Tibial nerve (tissue), 4 donors: ENCODE results near the gene NUCB2. TPM values are rescaled to one million over a fixed set of nuclear protein-coding genes. Genes with fewer than 3 reads are reported as not detected.

ENCODE experiments used
- DNase-seq, 2 donors: peaks; one replicate each; pipeline ENCODE4 v3.0.0-alpha.2; 2019; ENCODE audit warnings: low spot score in 2 of 2
- H3K27ac ChIP-seq, 4 donors: fragments of 200-600 bp; sonication (generic) in 3 of 4; one replicate each; pipeline ENCODE4 v1.5.1; 2017 to 2019; ENCODE audit warnings: mild to moderate bottlenecking in 1 of 4
- H3K27me3 ChIP-seq, 2 donors: fragments of 200-600 bp; sonication (generic) in 1 of 2; one replicate each; pipeline versions ENCODE4 v1.5.1 to v1.6.0; 2017 to 2019
- H3K36me3 ChIP-seq, 3 donors: fragments of 200-600 bp; sonication (generic); one replicate each; pipeline ENCODE4 v1.5.1; 2018 to 2019
- H3K4me1 ChIP-seq, 4 donors: fragments of 200-600 bp; sonication (generic) in 3 of 4; one replicate each; pipeline ENCODE4 v1.5.1; 2017 to 2019
- H3K4me3 ChIP-seq, 4 donors: fragments of 200-600 bp; sonication (generic) in 3 of 4; one replicate each; pipeline ENCODE4 v1.5.1; 2017 to 2019; ENCODE audit warnings: mild to moderate bottlenecking in 1 of 4, moderate library complexity in 1 of 4
- H3K9me3 ChIP-seq, 4 donors: fragments of 200-600 bp; sonication (generic) in 3 of 4; one replicate each; pipeline ENCODE4 v1.5.1; 2017 to 2019
- EP300 ChIP-seq, 2 donors: sonication (generic); formaldehyde crosslinking; IDR thresholded peaks; one replicate each; pipeline ENCODE4 v1.6.1; 2017; ENCODE audit warnings: antibody characterized with exemption in 2 of 2, mild to moderate bottlenecking in 1 of 2
- POLR2A ChIP-seq, 2 donors: fragments of 450-650 bp; IDR thresholded peaks; one replicate each; pipeline ENCODE4 v1.6.1; 2017; ENCODE audit warnings: antibody characterized with exemption in 2 of 2, mild to moderate bottlenecking in 2 of 2, moderate library complexity in 2 of 2
- WGBS, 2 donors: methylation state at CpG; one replicate each; pipeline ENCODE4 v1.1.5; 2018; 5-methylcytosine and 5-hydroxymethylcytosine counted together
- total RNA-seq, 4 donors: library from RNA; depleted of rRNA; stranded (reverse); fragments of >200 nt; gene quantifications; one replicate each; pipeline ENCODE4 v1.1.0, GENCODE V29; 2016
- TF ChIP-seq, protein P1 (sequence below), 5 experiments: fragments of 200-600 bp in 3 of 5; fragments of 450-650 bp in 2 of 5; sonication (generic) in 3 of 5; IDR thresholded peaks; one replicate each; pipeline ENCODE4 v1.5.1; 2016 to 2019; ENCODE audit warnings: antibody characterized with exemption in 5 of 5, mild to moderate bottlenecking in 3 of 5, moderate library complexity in 2 of 5

Gene NUCB2
- total RNA-seq, 4 donors from 2014 or later: 29.1 to 45.4 (median 36.0) TPM

DNA sequence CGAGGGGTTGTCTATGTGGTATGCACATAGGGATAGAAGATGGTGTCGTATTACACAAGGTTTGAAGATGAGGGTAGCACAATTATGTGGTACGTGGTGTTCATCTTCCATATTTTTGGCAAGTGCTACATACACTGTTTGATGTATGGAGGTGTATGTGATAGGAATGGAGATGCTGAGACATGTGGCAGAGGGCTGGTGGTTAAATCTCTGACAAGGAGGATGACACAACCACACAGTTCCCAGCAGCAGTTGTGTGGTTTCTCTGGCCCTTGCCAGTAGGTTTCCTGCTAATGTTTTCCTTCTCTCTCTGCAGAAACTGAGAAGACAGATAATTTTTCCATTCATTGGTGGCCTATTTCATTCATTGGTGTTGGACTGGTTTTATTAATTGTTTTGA, 92.0 kb downstream of the NUCB2 start:
- Histone ChIP-seq H3K36me3 (peaks cover 0 to 82% (median 0%) of the 10 kb centered on the region in 3 donors), H3K27ac (no peak overlapping the region), H3K9me3 (peaks cover 0 to 54% (median 15%) of the 10 kb centered on the region in 4 donors), H3K4me1 (no peaks in the 10 kb centered on the region), H3K27me3 (no peaks in the 10 kb centered on the region), H3K4me3 (no peak overlapping the region)
- no peak for TF ChIP-seq EP300 (IDR thresholded peaks at IDR 0.05)
- TF ChIP-seq POLR2A (IDR thresholded peaks at IDR 0.05): no peak
- TF ChIP-seq, protein P1, sequence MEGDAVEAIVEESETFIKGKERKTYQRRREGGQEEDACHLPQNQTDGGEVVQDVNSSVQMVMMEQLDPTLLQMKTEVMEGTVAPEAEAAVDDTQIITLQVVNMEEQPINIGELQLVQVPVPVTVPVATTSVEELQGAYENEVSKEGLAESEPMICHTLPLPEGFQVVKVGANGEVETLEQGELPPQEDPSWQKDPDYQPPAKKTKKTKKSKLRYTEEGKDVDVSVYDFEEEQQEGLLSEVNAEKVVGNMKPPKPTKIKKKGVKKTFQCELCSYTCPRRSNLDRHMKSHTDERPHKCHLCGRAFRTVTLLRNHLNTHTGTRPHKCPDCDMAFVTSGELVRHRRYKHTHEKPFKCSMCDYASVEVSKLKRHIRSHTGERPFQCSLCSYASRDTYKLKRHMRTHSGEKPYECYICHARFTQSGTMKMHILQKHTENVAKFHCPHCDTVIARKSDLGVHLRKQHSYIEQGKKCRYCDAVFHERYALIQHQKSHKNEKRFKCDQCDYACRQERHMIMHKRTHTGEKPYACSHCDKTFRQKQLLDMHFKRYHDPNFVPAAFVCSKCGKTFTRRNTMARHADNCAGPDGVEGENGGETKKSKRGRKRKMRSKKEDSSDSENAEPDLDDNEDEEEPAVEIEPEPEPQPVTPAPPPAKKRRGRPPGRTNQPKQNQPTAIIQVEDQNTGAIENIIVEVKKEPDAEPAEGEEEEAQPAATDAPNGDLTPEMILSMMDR (IDR thresholded peaks at IDR 0.05): no peak
- WGBS, 2 donors: 87 to 89% methylated on average over 3 of the region's 3 CpGs
- DNase-seq: no peak

DNA sequence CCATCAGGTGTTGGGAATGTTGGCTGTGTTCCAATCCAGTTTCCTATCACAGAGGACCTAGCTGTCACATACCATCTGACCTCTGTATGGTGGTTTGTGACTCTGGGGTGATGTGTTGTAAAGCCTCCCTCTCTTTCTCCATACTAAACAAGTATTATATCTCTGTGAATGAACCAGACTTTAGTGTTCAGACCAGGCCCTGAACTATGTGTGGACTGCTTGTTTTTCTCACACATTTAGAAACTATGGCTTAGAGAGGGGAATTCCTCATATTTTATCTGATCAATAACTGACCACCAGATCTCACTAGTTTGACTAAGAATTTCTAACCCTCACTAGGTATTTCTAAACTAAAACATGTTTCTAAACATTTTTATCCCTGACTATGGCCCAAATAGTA, 92.6 kb downstream of the NUCB2 start:
- TF ChIP-seq POLR2A (IDR thresholded peaks at IDR 0.05) (no peak), EP300 (IDR thresholded peaks at IDR 0.05) (no peak)
- TF ChIP-seq, protein P1 (IDR thresholded peaks at IDR 0.05): no peak
- H3K36me3 ChIP-seq: peaks cover 0 to 88% (median 0%) of the 10 kb centered on the region in 3 donors
- no peak overlapping the region for H3K4me3 ChIP-seq
- peaks cover 0 to 3% of the 10 kb centered on the region in 2 donors for H3K27me3 ChIP-seq
- no peak overlapping the region for H3K27ac ChIP-seq
- H3K9me3 ChIP-seq: peaks cover 0 to 59% (median 15%) of the 10 kb centered on the region in 4 donors
- H3K4me1 ChIP-seq: no peaks in the 10 kb centered on the region
- no peak for DNase-seq

DNA sequence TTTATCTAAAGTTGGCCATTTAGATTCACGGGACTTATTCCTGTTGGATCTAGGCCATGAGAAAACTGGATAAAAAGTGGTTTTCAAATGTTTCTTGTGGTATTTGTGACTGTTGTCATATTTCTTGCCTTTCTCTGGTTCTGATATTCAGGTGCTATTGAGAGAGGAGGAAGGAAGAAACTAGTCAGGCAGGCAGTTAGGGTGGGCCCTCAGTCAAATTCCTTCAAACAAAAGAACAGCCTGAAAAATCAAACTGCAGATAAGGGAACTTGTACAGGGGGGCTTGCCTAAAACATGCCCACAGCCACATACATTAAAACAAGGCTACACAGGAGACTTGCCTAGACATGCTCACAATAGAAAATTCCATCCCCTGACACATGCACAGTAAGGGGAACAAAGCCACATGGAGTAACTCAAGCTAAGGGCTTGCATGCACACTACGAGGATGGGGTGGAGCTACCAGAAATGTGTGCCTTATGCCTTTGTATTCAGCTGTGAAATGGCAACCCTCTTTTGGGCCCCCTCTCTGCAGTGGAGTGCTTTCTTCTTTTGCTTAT, 93.2 kb downstream of the NUCB2 start:
- no peak overlapping the region for H3K27ac ChIP-seq
- H3K27me3 ChIP-seq: peaks cover 0 to 3% of the 10 kb centered on the region in 2 donors
- WGBS, 2 donors: 83 to 87% methylated on average over 2 of the region's 2 CpGs
- TF ChIP-seq POLR2A (IDR thresholded peaks at IDR 0.05) (no peak), EP300 (IDR thresholded peaks at IDR 0.05) (no peak)
- TF ChIP-seq, protein P1 (IDR thresholded peaks at IDR 0.05): no peak
- no peak overlapping the region for H3K4me3 ChIP-seq
- peaks cover 0 to 65% (median 15%) of the 10 kb centered on the region in 4 donors for H3K9me3 ChIP-seq
- no peaks in the 10 kb centered on the region for H3K4me1 ChIP-seq
- no peak for DNase-seq
- H3K36me3 ChIP-seq: peaks cover 0 to 94% (median 0%) of the 10 kb centered on the region in 3 donors

DNA sequence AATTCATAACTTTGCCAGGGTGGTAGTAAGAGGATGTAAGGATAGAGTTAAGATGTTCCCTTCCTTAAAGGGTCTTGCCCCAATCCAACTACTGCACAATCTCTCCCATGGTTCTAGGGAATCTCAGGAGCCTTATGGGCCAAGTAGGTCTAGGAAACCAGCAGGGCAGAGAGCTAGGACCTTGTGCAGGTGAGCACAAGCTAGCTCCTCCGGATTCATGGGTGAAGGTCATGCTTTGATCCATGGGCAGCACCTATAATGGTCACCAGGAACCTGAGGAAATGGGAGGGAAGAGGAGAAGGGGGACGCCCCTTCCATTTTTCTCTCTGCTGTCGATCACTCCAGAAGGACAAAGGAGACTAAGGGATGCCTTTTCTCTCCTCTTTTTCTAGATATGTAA, 95.1 kb downstream of the NUCB2 start:
- Histone ChIP-seq H3K4me1 (no peaks in the 10 kb centered on the region), H3K9me3 (peaks cover 0 to 81% (median 15%) of the 10 kb centered on the region in 4 donors), H3K36me3 (peaks cover 0 to 98% (median 0%) of the 10 kb centered on the region in 3 donors), H3K27me3 (peaks cover 0 to 3% of the 10 kb centered on the region in 2 donors), H3K27ac (no peak overlapping the region), H3K4me3 (no peak overlapping the region)
- no peak for DNase-seq
- 60 to 77% methylated on average over 3 of the region's 3 CpGs for WGBS, 2 donors
- TF ChIP-seq EP300 (IDR thresholded peaks at IDR 0.05): no peak
- TF ChIP-seq, protein P1 (IDR thresholded peaks at IDR 0.05): no peak
- TF ChIP-seq POLR2A (IDR thresholded peaks at IDR 0.05): no peak

DNA sequence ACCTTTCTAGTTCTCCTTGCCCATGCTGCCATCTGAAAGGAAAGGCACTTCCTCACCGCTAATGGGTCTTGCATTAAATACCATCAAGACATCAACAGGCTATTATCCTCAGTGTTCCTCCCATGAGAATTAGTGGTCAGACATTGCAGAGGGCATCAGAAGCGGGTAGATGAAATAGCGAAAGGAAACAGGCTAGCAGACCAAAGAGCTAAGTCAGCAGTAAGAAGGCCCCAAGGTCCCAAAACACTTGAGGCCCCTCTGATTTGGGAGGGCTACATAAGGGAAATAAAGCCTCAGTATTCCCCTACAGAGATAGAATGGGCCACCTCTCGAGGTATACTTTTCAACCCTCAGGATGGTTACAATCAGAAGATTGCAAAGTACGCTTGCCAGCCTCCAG, 99.0 kb downstream of the NUCB2 start:
- peaks cover 0 to 72% (median 13%) of the 10 kb centered on the region in 4 donors for H3K9me3 ChIP-seq
- 78 to 85% methylated on average over 5 of the region's 5 CpGs for WGBS, 2 donors

More for the DNA sequence above, 99.0 kb downstream of the NUCB2 start:
- Histone ChIP-seq H3K27me3 (peaks cover 0 to 3% of the 10 kb centered on the region in 2 donors), H3K27ac (no peak overlapping the region), H3K36me3 (peaks cover 0 to 80% (median 0%) of the 10 kb centered on the region in 3 donors), H3K4me1 (no peaks in the 10 kb centered on the region), H3K4me3 (no peak overlapping the region)
- TF ChIP-seq POLR2A (IDR thresholded peaks at IDR 0.05) (no peak), EP300 (IDR thresholded peaks at IDR 0.05) (no peak)
- TF ChIP-seq, protein P1 (IDR thresholded peaks at IDR 0.05): no peak
- DNase-seq: no peak
